TTC549 (cell line): Measurements from ENCODE around the gene ECI1.

ENCODE experiments used
- FAIRE-seq: peaks from 2 replicates; lab custom pipeline; 2012; peaks lifted over from hg19 to GRCh38; lab: Jason Lieb, UNC

ECI1 gene

DNA sequence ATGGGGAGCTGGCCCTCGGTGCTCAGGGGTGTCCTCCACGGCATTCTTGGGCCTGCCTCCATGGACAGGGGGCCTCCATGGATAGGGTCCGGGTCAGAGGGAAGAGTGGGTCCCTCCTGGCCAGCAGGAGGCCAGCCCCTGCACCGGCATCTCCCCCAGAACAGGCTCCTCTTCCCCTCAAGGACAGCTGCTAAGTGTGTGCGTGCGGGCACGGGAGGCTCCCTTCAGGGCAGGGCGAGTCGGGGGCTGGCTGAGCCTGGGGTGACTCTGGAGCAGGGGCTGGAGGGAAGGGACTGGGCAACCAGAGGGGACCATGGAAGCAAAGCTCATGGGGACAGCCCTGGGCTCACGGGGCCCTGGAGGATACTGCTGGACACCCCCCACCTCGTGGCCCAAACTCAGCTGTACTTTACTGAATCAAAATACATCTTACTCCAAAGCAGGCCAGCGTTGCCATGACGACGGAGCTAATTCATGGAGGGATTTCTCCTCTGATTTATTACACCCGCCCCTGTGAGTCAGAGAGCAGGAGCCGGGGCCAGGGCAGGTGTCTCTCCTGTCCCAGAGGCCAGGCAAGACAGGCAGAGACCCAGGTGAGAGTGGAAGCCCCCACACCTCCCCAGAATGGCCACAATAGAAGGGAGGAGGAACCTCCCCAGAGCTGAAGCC lies 57.1 kb downstream of the ECI1 start:
- no peak for FAIRE-seq

DNA sequence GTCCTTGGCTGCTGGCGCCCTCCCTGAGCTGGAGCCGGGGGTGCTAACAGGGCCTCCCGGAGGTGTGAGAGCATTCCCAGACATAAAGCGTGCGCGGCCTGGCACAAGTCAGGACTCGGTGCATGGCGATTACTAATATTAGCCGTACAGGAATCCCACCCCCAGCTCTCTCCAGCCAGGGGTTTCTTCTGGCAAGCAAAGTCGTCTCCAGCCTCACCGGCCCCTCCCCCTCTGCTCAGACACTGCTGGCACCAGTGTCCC lies 60.0 kb downstream of the ECI1 start:
- FAIRE-seq = no peak

- no peak for FAIRE-seq
Observed at GRCh38 chr16:2190659-2191445, 60.5 kb downstream of the ECI1 start.

GRCh38 chr16:2190002-2190658 lies 61.3 kb downstream of the ECI1 start:
- FAIRE-seq = no peak
